HAP-1 (cell line): ENCODE results near the gene SLC39A11.

Source experiments
- DNase-seq, 2 experiments: peaks; one replicate each; pipeline ENCODE4 v3.0.0-alpha.2; 2016 to 2020; ENCODE audit warnings: low spot score in 2 of 2
- H3K27me3 ChIP-seq: fragments of 250-450 bp; sonication (Bioruptor Pico); 2 replicates; pipeline ENCODE4 v1.5.1; 2020; ENCODE audit warnings: low read depth, mild to moderate bottlenecking, moderate library complexity
- H3K36me3 ChIP-seq: fragments of 250-450 bp; sonication (Bioruptor Pico); replicated peaks from 2 replicates; pipeline ENCODE4 v1.5.1; 2020; ENCODE audit warnings: mild to moderate bottlenecking
- H3K4me1 ChIP-seq: fragments of 250-450 bp; sonication (Bioruptor Pico); 2 replicates; pipeline ENCODE4 v1.5.1; 2020; ENCODE audit warnings: mild to moderate bottlenecking
- H3K4me3 ChIP-seq: fragments of 250-450 bp; sonication (Bioruptor Pico); 2 replicates; pipeline ENCODE4 v1.5.1; 2020; ENCODE audit warnings: mild to moderate bottlenecking, moderate library complexity
- H3K9me3 ChIP-seq: fragments of 250-450 bp; sonication (Bioruptor Pico); 2 replicates; pipeline ENCODE4 v1.5.1; 2020; ENCODE audit warnings: mild to moderate bottlenecking, moderate library complexity
- in situ Hi-C: fragments of 300-500 bp; cut with MboI; formaldehyde crosslinking; loops from 3 replicates; pipeline ENCODE4 v1.14.3; 2020; ENCODE audit warnings: low sequenced_read_pairs, inconsistent platforms, mixed read lengths

Gene SLC39A11

GRCh38 chr17:72751746-72752145 lies 340.7 kb downstream of the SLC39A11 start:
- Histone ChIP-seq H3K36me3 (no peaks in the 10 kb centered on the region), H3K4me1 (no peaks in the 10 kb centered on the region), H3K9me3 (no peaks in the 10 kb centered on the region), H3K27me3 (no peaks in the 10 kb centered on the region), H3K4me3 (no peak overlapping the region)
- no peak for DNase-seq
- in situ Hi-C loops: no loop called here

GRCh38 chr17:72749119-72749572 lies 343.3 kb downstream of the SLC39A11 start:
- H3K27me3 ChIP-seq: no peaks in the 10 kb centered on the region
- in situ Hi-C loops: loop anchor here (25.0 kb wide), 1 partner anchor 438 kb away; the partner anchor contains the start of gene COG1
- no peak overlapping the region for H3K4me3 ChIP-seq
- H3K4me1 ChIP-seq: no peaks in the 10 kb centered on the region
- no peaks in the 10 kb centered on the region for H3K9me3 ChIP-seq
- no peaks in the 10 kb centered on the region for H3K36me3 ChIP-seq
- no peak for DNase-seq

DNA sequence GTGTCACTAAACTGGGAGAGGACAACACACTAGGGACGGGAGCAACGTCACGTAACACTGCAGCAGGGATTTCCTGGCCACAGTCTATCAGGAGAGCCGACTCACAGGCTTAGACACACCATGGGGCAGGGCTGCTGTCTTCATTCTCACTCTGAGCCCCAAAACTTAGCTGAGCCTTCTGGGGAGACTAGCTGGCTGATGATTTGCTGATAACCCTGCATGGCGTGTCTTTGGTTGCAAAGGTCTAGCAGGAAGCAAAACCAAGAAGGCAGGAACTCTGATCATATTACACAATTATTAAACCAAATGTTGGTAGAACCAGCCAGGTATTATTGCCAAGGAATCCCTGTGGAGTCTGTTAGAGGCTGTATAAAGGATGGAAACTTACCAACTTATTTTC lies 345.0 kb downstream of the SLC39A11 start:
- in situ Hi-C loops: loop anchor here (25.0 kb wide), 1 partner anchor 440 kb away; the partner anchor contains the start of gene COG1
- peaks cover 5% of the 10 kb centered on the region; the same call in 1 of the 2 replicates for H3K4me1 ChIP-seq
- H3K27me3 ChIP-seq: no peaks in the 10 kb centered on the region
- no peak overlapping the region for H3K4me3 ChIP-seq
- no peak for DNase-seq
- no peaks in the 10 kb centered on the region for H3K9me3 ChIP-seq
- no peaks in the 10 kb centered on the region for H3K36me3 ChIP-seq

DNA sequence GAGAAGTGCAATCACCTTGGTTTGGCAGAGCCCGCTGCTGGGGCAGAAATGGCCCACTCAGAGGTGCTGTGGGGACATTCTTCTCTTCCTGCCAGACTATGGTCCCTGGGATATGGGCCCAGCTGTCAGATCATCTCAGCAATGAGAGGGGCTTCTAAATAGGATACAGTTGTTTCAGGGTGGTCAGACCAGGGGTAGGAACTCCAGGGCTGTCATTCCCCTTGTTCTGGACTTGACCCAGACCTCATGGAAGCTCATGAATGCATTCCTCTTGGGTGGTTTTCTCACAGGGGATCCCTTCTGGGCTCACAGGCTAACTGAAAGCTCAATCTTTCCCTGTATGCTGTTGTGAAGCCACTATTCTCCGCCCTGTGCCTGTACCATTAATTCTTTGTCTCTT lies 347.2 kb downstream of the SLC39A11 start:
- in situ Hi-C loops: loop anchor here (25.0 kb wide), 1 partner anchor 442 kb away; the partner anchor contains the start of gene COG1
- H3K4me1 ChIP-seq: peaks cover 5% of the 10 kb centered on the region; the same call in 1 of the 2 replicates
- H3K27me3 ChIP-seq: no peaks in the 10 kb centered on the region
- H3K9me3 ChIP-seq: no peaks in the 10 kb centered on the region
- DNase-seq: no peak
- no peaks in the 10 kb centered on the region for H3K36me3 ChIP-seq
- H3K4me3 ChIP-seq: no peak overlapping the region

- peak; percentile 10 to 21 for DNase-seq
- Histone ChIP-seq H3K4me1 (peaks cover 5% of the 10 kb centered on the region; the same call in 1 of the 2 replicates), H3K36me3 (no peaks in the 10 kb centered on the region), H3K27me3 (no peaks in the 10 kb centered on the region), H3K4me3 (no peak overlapping the region), H3K9me3 (no peaks in the 10 kb centered on the region)
- in situ Hi-C loops: loop anchor here (25.0 kb wide), 1 partner anchor 444 kb away; the partner anchor contains the start of gene COG1
Observed at GRCh38 chr17:72743037-72743467, 349.4 kb downstream of the SLC39A11 start.

GRCh38 chr17:72737151-72737690 lies 355.3 kb downstream of the SLC39A11 start:
- DNase-seq: no peak
- in situ Hi-C loops: loop anchor here (25.0 kb wide), 1 partner anchor 450 kb away; the partner anchor contains the start of gene COG1
- no peaks in the 10 kb centered on the region for H3K9me3 ChIP-seq

GRCh38 chr17:72735592-72735991 lies 356.9 kb downstream of the SLC39A11 start:
- no peaks in the 10 kb centered on the region for H3K4me1 ChIP-seq
- H3K9me3 ChIP-seq: no peaks in the 10 kb centered on the region
- in situ Hi-C loops: loop anchor here (25.0 kb wide), 1 partner anchor 452 kb away; the partner anchor contains the start of gene COG1
- no peak for DNase-seq
- H3K4me3 ChIP-seq: no peak overlapping the region
- H3K36me3 ChIP-seq: no peaks in the 10 kb centered on the region
- H3K27me3 ChIP-seq: no peaks in the 10 kb centered on the region

More at GRCh38 chr17:72737151-72737690, 355.3 kb downstream of the SLC39A11 start:
- no peaks in the 10 kb centered on the region for H3K36me3 ChIP-seq
- no peaks in the 10 kb centered on the region for H3K4me1 ChIP-seq
- H3K27me3 ChIP-seq: no peaks in the 10 kb centered on the region
- no peak overlapping the region for H3K4me3 ChIP-seq

DNA sequence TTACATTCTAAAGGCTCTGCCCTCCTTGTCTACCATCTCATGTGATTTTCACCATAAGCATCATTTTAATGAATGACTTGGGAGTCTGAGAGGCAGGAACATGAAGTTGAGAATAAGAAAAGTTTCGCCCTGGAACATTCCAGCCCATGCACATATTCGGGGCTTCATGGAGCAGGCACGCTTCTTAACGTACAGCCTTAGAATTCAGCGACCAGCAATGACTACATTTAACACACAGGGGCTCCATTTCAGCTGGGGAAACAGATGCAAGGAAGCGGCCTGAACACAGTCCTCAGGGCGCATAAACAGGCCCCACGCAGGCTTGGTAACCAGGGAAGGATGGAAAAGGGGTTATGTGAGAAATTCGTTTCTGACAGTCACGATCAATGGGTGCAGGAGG lies 357.4 kb downstream of the SLC39A11 start:
- Histone ChIP-seq H3K36me3 (no peaks in the 10 kb centered on the region), H3K27me3 (no peaks in the 10 kb centered on the region), H3K4me1 (no peaks in the 10 kb centered on the region), H3K4me3 (no peak overlapping the region), H3K9me3 (no peaks in the 10 kb centered on the region)
- in situ Hi-C loops: loop anchor here (25.0 kb wide), 1 partner anchor 452 kb away; the partner anchor contains the start of gene COG1
- no peak for DNase-seq

DNA sequence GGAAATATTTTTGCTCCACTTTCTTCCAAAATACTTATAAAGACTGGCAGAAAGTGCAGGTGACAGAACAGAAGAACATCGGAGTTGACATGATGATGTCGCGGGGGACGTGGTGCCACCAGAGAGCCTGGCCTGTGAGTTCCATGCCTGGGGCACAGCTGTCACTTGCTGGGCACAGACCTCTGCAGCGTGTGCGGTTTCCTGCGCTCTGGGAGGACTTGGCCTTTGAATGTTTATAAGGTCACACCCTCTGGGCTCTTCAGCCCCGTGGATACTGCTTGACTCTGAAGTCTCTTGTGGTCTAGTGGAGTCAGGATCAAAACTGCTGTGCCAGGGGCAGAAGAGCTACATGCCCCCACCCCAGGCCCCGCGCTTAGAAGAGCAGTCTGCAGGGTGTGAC lies 357.9 kb downstream of the SLC39A11 start:
- in situ Hi-C loops: loop anchor here (25.0 kb wide), 1 partner anchor 453 kb away; the partner anchor contains the start of gene COG1
- Histone ChIP-seq H3K36me3 (no peaks in the 10 kb centered on the region), H3K4me3 (no peak overlapping the region), H3K27me3 (no peaks in the 10 kb centered on the region), H3K4me1 (no peaks in the 10 kb centered on the region), H3K9me3 (no peaks in the 10 kb centered on the region)
- no peak for DNase-seq

DNA sequence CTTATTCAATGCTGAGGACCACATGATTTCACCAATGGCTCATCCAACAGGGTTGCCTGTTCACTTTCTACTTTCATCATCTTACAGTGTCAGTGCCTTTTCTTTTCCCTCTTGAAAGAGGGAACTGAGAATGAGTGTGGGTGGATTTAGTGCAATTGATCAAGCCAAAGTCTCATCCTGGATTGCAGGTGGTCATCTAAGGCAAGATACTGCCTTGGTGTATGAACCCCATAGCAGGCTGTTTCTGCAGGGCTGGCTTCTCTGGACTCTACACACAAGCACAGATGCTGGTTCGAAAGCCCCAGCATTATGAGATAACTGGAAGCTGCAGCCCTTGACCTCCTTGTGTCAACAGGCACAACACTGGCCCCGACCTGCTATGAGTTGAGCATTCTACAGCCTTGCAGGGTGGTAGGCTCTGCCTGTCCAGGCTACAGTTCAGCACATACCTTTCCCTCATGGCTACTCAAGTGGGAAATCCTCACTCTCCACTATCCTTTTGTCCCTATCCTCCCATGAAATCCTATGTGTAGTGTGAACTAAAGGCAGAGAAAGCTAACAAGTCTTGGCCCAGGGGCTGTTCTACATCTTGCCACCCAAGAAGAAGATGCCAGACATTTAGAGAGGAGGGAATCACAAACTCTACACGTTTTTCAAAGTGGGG lies 358.7 kb downstream of the SLC39A11 start:
- H3K4me1 ChIP-seq: no peaks in the 10 kb centered on the region
- no peak for DNase-seq
- in situ Hi-C loops: loop anchor here (25.0 kb wide), 1 partner anchor 454 kb away; the partner anchor contains the start of gene COG1

GRCh38 chr17:72732893-72733618 lies 359.4 kb downstream of the SLC39A11 start:
- in situ Hi-C loops: loop anchor here (25.0 kb wide), 1 partner anchor 454 kb away; the partner anchor contains the start of gene COG1
- H3K9me3 ChIP-seq: no peaks in the 10 kb centered on the region
- DNase-seq: no peak
- no peaks in the 10 kb centered on the region for H3K27me3 ChIP-seq
- H3K4me3 ChIP-seq: no peak overlapping the region
- no peaks in the 10 kb centered on the region for H3K36me3 ChIP-seq
- H3K4me1 ChIP-seq: no peaks in the 10 kb centered on the region

More for the DNA sequence above, 358.7 kb downstream of the SLC39A11 start:
- H3K9me3 ChIP-seq: no peaks in the 10 kb centered on the region
- no peak overlapping the region for H3K4me3 ChIP-seq
- H3K36me3 ChIP-seq: no peaks in the 10 kb centered on the region
- no peaks in the 10 kb centered on the region for H3K27me3 ChIP-seq

- no peaks in the 10 kb centered on the region for H3K36me3 ChIP-seq
- in situ Hi-C loops: loop anchor here (25.0 kb wide), 1 partner anchor 457 kb away; the partner anchor contains the start of gene COG1
- no peaks in the 10 kb centered on the region for H3K4me1 ChIP-seq
- H3K9me3 ChIP-seq: no peaks in the 10 kb centered on the region
- no peaks in the 10 kb centered on the region for H3K27me3 ChIP-seq
- DNase-seq: no peak
- H3K4me3 ChIP-seq: no peak overlapping the region
Observed at GRCh38 chr17:72730077-72730476, 362.4 kb downstream of the SLC39A11 start.

DNA sequence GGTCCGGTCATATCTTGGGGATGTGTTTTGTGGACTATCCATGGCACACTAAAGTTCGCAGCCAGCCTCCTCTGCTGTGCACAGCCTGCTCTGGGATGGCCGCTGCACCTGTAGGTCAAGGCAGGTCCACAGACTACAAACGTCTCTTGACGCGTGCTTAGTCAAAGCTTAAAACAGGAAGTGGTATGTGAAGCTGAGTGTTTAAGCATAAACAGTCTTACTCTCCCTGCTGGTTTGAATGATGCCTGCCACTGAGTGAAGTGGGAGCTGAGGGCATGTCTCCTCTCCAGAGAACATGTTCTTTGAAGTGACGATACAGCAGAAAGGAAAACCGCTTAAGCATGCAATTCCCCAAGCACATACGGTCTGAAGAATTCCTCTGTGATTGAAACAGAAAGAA lies 365.6 kb downstream of the SLC39A11 start:
- in situ Hi-C loops: loop anchor here (5.0 to 25.0 kb wide), 4 partner anchors 162 to 645 kb away; partner anchors contain the start of gene COG1
- H3K9me3 ChIP-seq: no peaks in the 10 kb centered on the region
- peaks cover 4% of the 10 kb centered on the region; the same call in 1 of the 2 replicates for H3K4me1 ChIP-seq
- no peak for DNase-seq
- no peaks in the 10 kb centered on the region for H3K36me3 ChIP-seq
- H3K27me3 ChIP-seq: no peaks in the 10 kb centered on the region
- H3K4me3 ChIP-seq: no peak overlapping the region
